IMR-90 (cell line): Measurements from ENCODE around the gene PTPRU. TPM values are rescaled to one million over a fixed set of nuclear protein-coding genes. Genes with fewer than 3 reads are reported as not detected.
A peak's percentile ranks its signal among the peaks of the same experiment; 100 is the strongest.

ENCODE experiments used
- ATAC-seq: fragments of 200-7000 bp; cut with Tn5 transposase; 2 replicates; pipeline ENCODE4 v1.9.1; 2020; ENCODE audit warnings: low read depth, mild to moderate bottlenecking, moderate library complexity
- BruUV-seq: library from RNA; stranded (reverse); fragments of 400-500 nt; replicated peaks from 2 replicates; lab custom pipeline; 2021; lab: Mats Ljungman, UMichigan
- CTCF ChIA-PET: fragments of 300-600 bp; formaldehyde crosslinking; extraction: SDS; loops from one replicate; lab custom pipeline; 2021; ENCODE audit warnings: antibody characterized with exemption; lab: Yijun Ruan, JAX
- POLR2A ChIA-PET: fragments of 300-600 bp; sonication (Branson Sonifier 250); formaldehyde crosslinking; loops from one replicate; lab custom pipeline; 2022; ENCODE audit warnings: antibody characterized with exemption; ENCODE audit not compliant: unreplicated experiment; lab: Charles Lee
- DNase-seq: peaks from one replicate; pipeline ENCODE4 v3.0.0; 2013
- H2AFZ ChIP-seq: replicated peaks from 2 replicates; pipeline ENCODE3; 2013; ENCODE audit warnings: low read length, mild to moderate bottlenecking; ENCODE audit not compliant: poor library complexity
- H2AK5ac ChIP-seq: 2 replicates; pipeline ENCODE4 v1.6.1; 2013; ENCODE audit warnings: low read depth, low read length, inconsistent platforms
- H2AK9ac ChIP-seq: replicated peaks from 2 replicates; pipeline ENCODE3; 2013; ENCODE audit warnings: mild to moderate bottlenecking, low read depth, low read length, moderate library complexity; ENCODE audit not compliant: poor library complexity
- H2BK120ac ChIP-seq: 2 replicates; pipeline ENCODE4 v1.6.1; 2013; ENCODE audit warnings: low read depth, low read length, inconsistent platforms
- H2BK15ac ChIP-seq: 3 replicates; pipeline ENCODE4 v1.6.1; 2013; ENCODE audit warnings: low read depth, low read length, inconsistent platforms
- H2BK20ac ChIP-seq: 2 replicates; pipeline ENCODE4 v1.6.1; 2013; ENCODE audit warnings: low read depth, mild to moderate bottlenecking, inconsistent platforms, low read length, moderate library complexity
- H2BK5ac ChIP-seq: 2 replicates; pipeline ENCODE4 v1.6.1; 2013; ENCODE audit warnings: mild to moderate bottlenecking, low read depth, low read length, inconsistent platforms; ENCODE audit not compliant: poor library complexity, severe bottlenecking
- H3K14ac ChIP-seq: replicated peaks from 2 replicates; pipeline ENCODE4 v1.6.1; 2013; ENCODE audit warnings: low read depth, low read length, inconsistent platforms
- H3K18ac ChIP-seq: 2 replicates; pipeline ENCODE4 v1.6.1; 2013; ENCODE audit warnings: low read depth, low read length, control low read depth
- H3K23ac ChIP-seq: 2 replicates; pipeline ENCODE4 v1.6.1; 2013; ENCODE audit warnings: low read depth, low read length, inconsistent platforms
- H3K27ac ChIP-seq: 2 replicates; pipeline ENCODE4 v1.5.1; 2013; ENCODE audit warnings: mild to moderate bottlenecking, control low read depth, low read length; ENCODE audit not compliant: insufficient read depth
- H3K27me3 ChIP-seq: 2 replicates; pipeline ENCODE4 v1.6.1; 2013; ENCODE audit warnings: low read length; ENCODE audit not compliant: control insufficient read depth, insufficient read depth
- H3K36me3 ChIP-seq: 2 replicates; pipeline ENCODE4 v1.6.1; 2013; ENCODE audit warnings: low read length, mixed read lengths; ENCODE audit not compliant: control insufficient read depth, insufficient read depth
- H3K4ac ChIP-seq: 2 replicates; pipeline ENCODE4 v1.6.1; 2013; ENCODE audit warnings: low read depth, low read length, inconsistent platforms
- H3K4me1 ChIP-seq: 2 replicates; pipeline ENCODE4 v1.6.1; 2013; ENCODE audit warnings: low read length, mixed read lengths; ENCODE audit not compliant: control insufficient read depth, insufficient read depth
- H3K4me2 ChIP-seq: 2 replicates; pipeline ENCODE4 v1.6.1; 2013; ENCODE audit warnings: low read depth, mild to moderate bottlenecking, control low read depth, low read length, moderate library complexity
- H3K4me3 ChIP-seq: 2 replicates; pipeline ENCODE4 v1.5.1; 2013; ENCODE audit warnings: low read depth, mild to moderate bottlenecking, control low read depth, low read length, moderate library complexity; ENCODE audit not compliant: insufficient read depth
- H3K56ac ChIP-seq: 2 replicates; pipeline ENCODE4 v1.6.1; 2013; ENCODE audit warnings: low read length, inconsistent platforms; ENCODE audit not compliant: insufficient read depth; ENCODE audit errors: extremely low read depth
- H3K79me1 ChIP-seq, 2 experiments: 2 replicates each; pipeline ENCODE4 v1.6.1; 2013; ENCODE audit warnings: low read length in 2 of 2, inconsistent platforms in 1 of 2, low read depth in 1 of 2
- H3K9ac ChIP-seq: 2 replicates; pipeline ENCODE4 v1.6.1; 2013; ENCODE audit warnings: low read depth, low read length, control low read depth
- H3K9me1 ChIP-seq: 2 replicates; pipeline ENCODE4 v1.6.1; 2013; ENCODE audit warnings: low read length, inconsistent platforms; ENCODE audit not compliant: insufficient read depth
- H3K9me3 ChIP-seq: 2 replicates; pipeline ENCODE4 v1.6.1; 2013; ENCODE audit warnings: low read length; ENCODE audit not compliant: control insufficient read depth, insufficient read depth
- H4K20me1 ChIP-seq: 2 replicates; pipeline ENCODE4 v1.6.1; 2013; ENCODE audit warnings: low read length, inconsistent platforms; ENCODE audit not compliant: insufficient read depth
- H4K5ac ChIP-seq: 2 replicates; pipeline ENCODE4 v1.6.1; 2013; ENCODE audit warnings: mild to moderate bottlenecking, low read depth, low read length, control low read depth
- H4K8ac ChIP-seq, 2 experiments: 2 replicates each; pipeline ENCODE4 v1.6.1; 2013; ENCODE audit warnings: low read depth in 2 of 2, low read length in 2 of 2, control low read depth in 1 of 2, inconsistent platforms in 1 of 2
- H4K91ac ChIP-seq: 2 replicates; pipeline ENCODE4 v1.6.1; 2013; ENCODE audit warnings: low read depth, low read length, inconsistent platforms; ENCODE audit not compliant: insufficient read depth
- CEBPB ChIP-seq: IDR thresholded peaks from 2 replicates; pipeline ENCODE4 v1.6.1; 2012; ENCODE audit warnings: low read depth, low read length, improper control_type of control experiment
- CHD1 ChIP-seq: IDR thresholded peaks from 2 replicates; pipeline ENCODE4 v1.6.1; 2012; ENCODE audit warnings: low read depth, low read length, improper control_type of control experiment
- FOS ChIP-seq: fragments of 150-350 bp; IDR thresholded peaks from 2 replicates; pipeline ENCODE4 v1.6.1; 2016; ENCODE audit warnings: low read depth, low read length
- MAZ ChIP-seq: IDR thresholded peaks from 2 replicates; pipeline ENCODE4 v1.6.1; 2012; ENCODE audit warnings: low read depth, mild to moderate bottlenecking, low read length, improper control_type of control experiment, moderate library complexity, borderline replicate concordance
- POLR2A ChIP-seq: IDR thresholded peaks from 2 replicates; pipeline ENCODE4 v1.6.1; 2012; ENCODE audit warnings: mild to moderate bottlenecking, low read depth, low read length
- RAD21 ChIP-seq: IDR thresholded peaks from 2 replicates; pipeline ENCODE4 v1.6.1; 2012; ENCODE audit warnings: low read length, improper control_type of control experiment
- RCOR1 ChIP-seq: IDR thresholded peaks from 2 replicates; pipeline ENCODE4 v1.6.1; 2012; ENCODE audit warnings: mild to moderate bottlenecking, low read length, improper control_type of control experiment; ENCODE audit not compliant: insufficient replicate concordance
- SMC3 ChIP-seq: fragments of 150-350 bp; IDR thresholded peaks from 2 replicates; pipeline ENCODE4 v1.6.1; 2016; ENCODE audit warnings: low read depth, mild to moderate bottlenecking, antibody characterized with exemption, low read length, moderate library complexity
- USF2 ChIP-seq: fragments of 150-350 bp; IDR thresholded peaks from 2 replicates; pipeline ENCODE4 v1.6.1; 2017; ENCODE audit warnings: mild to moderate bottlenecking, antibody characterized with exemption, low read length, low read depth
- WGBS, 2 experiments: methylation state at CpG; one replicate each; pipeline versions ENCODE4 v1.1.5 to v1.1.7; 2013; ENCODE audit warnings: missing lambda C conversion rate in 2 of 2; ENCODE audit not compliant: insufficient read length in 1 of 2; ENCODE audit errors: extremely low coverage in 2 of 2; 5-methylcytosine and 5-hydroxymethylcytosine counted together
- dilution Hi-C: fragments of 300-500 bp; cut with HindIII; formaldehyde crosslinking; loops from one replicate; pipeline ENCODE4 v1.14.3; 2018; ENCODE audit warnings: low sequenced_read_pairs; ENCODE audit not compliant: unreplicated experiment
- in situ Hi-C: fragments of 300-500 bp; cut with MboI; formaldehyde crosslinking; loops from 3 replicates; pipeline ENCODE4 v1.14.3; 2019; ENCODE audit warnings: low sequenced_read_pairs, inconsistent platforms, mixed read lengths
- intact Hi-C: fragments of 100-400 bp; cut with micrococcal nuclease; formaldehyde crosslinking; loops from 2 replicates; pipeline ENCODE4 v1.10.0; 2022
- polyA plus RNA-seq, 3 experiments: library from polyadenylated mRNA; depleted of rRNA; stranded (reverse); fragments of >200 nt; gene quantifications; 2 replicates each; pipeline ENCODE4 v1.2.3, GENCODE V29; 2012; ENCODE audit warnings: low replicate concordance in 1 of 3
- total RNA-seq: library from RNA; depleted of rRNA; stranded (reverse); fragments of >200 nt; gene quantifications from 2 replicates; pipeline ENCODE4 v1.2.3, GENCODE V29; 2012
- TF ChIP-seq, protein P1 (sequence below): fragments of 150-350 bp; IDR thresholded peaks from 2 replicates; pipeline ENCODE4 v1.6.1; 2016; ENCODE audit warnings: low read depth, mild to moderate bottlenecking, low read length, moderate library complexity, borderline replicate concordance

The PTPRU gene
- total and polyA plus RNA-seq, 2 of the 4 experiments (the other 2 are of a cell fraction), result 7.0 to 10.7 TPM

- Histone ChIP-seq H2AFZ (no peak overlapping the region), H4K8ac (no peak overlapping the region), H3K4me3 (no peak overlapping the region), H2BK20ac (no peak overlapping the region), H3K14ac (no peak overlapping the region), H3K4me1 (no peaks in the 10 kb centered on the region), H3K36me3 (no peaks in the 10 kb centered on the region), H2BK15ac (no peak overlapping the region), H4K5ac (no peak overlapping the region), H3K23ac (no peak overlapping the region), H3K79me1 (no peaks in the 10 kb centered on the region), H2BK120ac (no peak overlapping the region), H4K20me1 (no peaks in the 10 kb centered on the region), H3K9me3 (no peaks in the 10 kb centered on the region), H3K4ac (no peak overlapping the region), H3K27ac (no peak overlapping the region), H3K9me1 (peaks cover 5% of the 10 kb centered on the region; the same call in 1 of the 2 replicates), H3K18ac (no peak overlapping the region), H2AK9ac (no peak overlapping the region), H3K56ac (no peak overlapping the region), H2AK5ac (no peak overlapping the region), H4K91ac (no peak overlapping the region), H3K27me3 (no peaks in the 10 kb centered on the region), H3K4me2 (no peak overlapping the region), H2BK5ac (no peak overlapping the region), H3K9ac (no peak overlapping the region)
- in situ Hi-C loops (no loop called here), intact Hi-C loops (no loop called here), dilution Hi-C loops (no loop called here)
- DNase-seq (peak; percentile 13), ATAC-seq (no peak)
- ChIA-PET POLR2A (no interaction called here), CTCF (no interaction called here)
- BruUV-seq, result no TSS peak
- TF ChIP-seq FOS, result no peak
- no peak for TF ChIP-seq CHD1
- TF ChIP-seq, protein P1, sequence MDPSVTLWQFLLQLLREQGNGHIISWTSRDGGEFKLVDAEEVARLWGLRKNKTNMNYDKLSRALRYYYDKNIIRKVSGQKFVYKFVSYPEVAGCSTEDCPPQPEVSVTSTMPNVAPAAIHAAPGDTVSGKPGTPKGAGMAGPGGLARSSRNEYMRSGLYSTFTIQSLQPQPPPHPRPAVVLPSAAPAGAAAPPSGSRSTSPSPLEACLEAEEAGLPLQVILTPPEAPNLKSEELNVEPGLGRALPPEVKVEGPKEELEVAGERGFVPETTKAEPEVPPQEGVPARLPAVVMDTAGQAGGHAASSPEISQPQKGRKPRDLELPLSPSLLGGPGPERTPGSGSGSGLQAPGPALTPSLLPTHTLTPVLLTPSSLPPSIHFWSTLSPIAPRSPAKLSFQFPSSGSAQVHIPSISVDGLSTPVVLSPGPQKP, result no peak
- TF ChIP-seq POLR2A, result no peak
- TF ChIP-seq USF2, result no peak
- no peak for TF ChIP-seq RCOR1
- TF ChIP-seq SMC3, result no peak
- TF ChIP-seq MAZ, result no peak
- no peak for TF ChIP-seq RAD21
- no peak for TF ChIP-seq CEBPB
- WGBS, 2 experiments, result 91% methylated on average over 3 of the region's 5 CpGs; no CpG with 5 or more reads in 1 of the 2 experiments
Observed at GRCh38 chr1:29297450-29297849, 61.1 kb downstream of the PTPRU start.
